Kasumi-1 (cell line): ENCODE results near the gene CHD5.
A peak's percentile ranks its signal among the peaks of the same experiment; 100 is the strongest.

Experiments used
- DNase-seq, 2 experiments: peaks; one replicate each; lab custom pipeline; 2025; lab: John Stamatoyannopoulos, UW

CHD5 gene

GRCh38 chr1:6174621-6175410, 5.3 kb downstream of the CHD5 start:
- DNase-seq = no peak

- no peak for DNase-seq
Measured at GRCh38 chr1:6172549-6172948, 7.6 kb downstream of the CHD5 start.

- DNase-seq = peak in 1 of 2 experiments; percentile 23
Measured at GRCh38 chr1:6171548-6172124, 8.5 kb downstream of the CHD5 start.

- DNase-seq = no peak
Measured at GRCh38 chr1:6170742-6171201, 9.3 kb downstream of the CHD5 start.

- no peak for DNase-seq
Measured at GRCh38 chr1:6170116-6170741, 9.9 kb downstream of the CHD5 start.

- DNase-seq = no peak
Measured at GRCh38 chr1:6168947-6169586, 11.1 kb downstream of the CHD5 start.

GRCh38 chr1:6167391-6168303, 12.5 kb downstream of the CHD5 start:
- DNase-seq = no peak

- DNase-seq = no peak
Measured at GRCh38 chr1:6166655-6167390, 13.3 kb downstream of the CHD5 start.

GRCh38 chr1:6166221-6166620, 13.9 kb downstream of the CHD5 start:
- DNase-seq = no peak

- no peak for DNase-seq
Measured at GRCh38 chr1:6165441-6165985, 14.6 kb downstream of the CHD5 start.

GRCh38 chr1:6165027-6165426, 15.1 kb downstream of the CHD5 start:
- DNase-seq = no peak

- DNase-seq = no peak
Measured at GRCh38 chr1:6163973-6164617, 16.0 kb downstream of the CHD5 start.

- no peak for DNase-seq
Measured at GRCh38 chr1:6163191-6163972, 16.7 kb downstream of the CHD5 start.

GRCh38 chr1:6162773-6163172, 17.3 kb downstream of the CHD5 start:
- no peak for DNase-seq

- no peak for DNase-seq
Measured at GRCh38 chr1:6162341-6162740, 17.8 kb downstream of the CHD5 start.

- DNase-seq = no peak
Measured at GRCh38 chr1:6158181-6158580, 21.9 kb downstream of the CHD5 start.

- no peak for DNase-seq
Measured at GRCh38 chr1:6157528-6158174, 22.5 kb downstream of the CHD5 start.

GRCh38 chr1:6157132-6157527, 23.0 kb downstream of the CHD5 start:
- no peak for DNase-seq
